NCI-H2196 (cell line): ENCODE results near the gene EYA4.

Source experiments
- DNase-seq: peaks from one replicate; lab custom pipeline; 2025; ENCODE audit not compliant: unreplicated experiment; lab: John Stamatoyannopoulos, UW

Gene EYA4

GRCh38 chr6:133348846-133349245 is 107.7 kb downstream of the EYA4 start:
- DNase-seq: no peak

- no peak for DNase-seq
Measured at GRCh38 chr6:133350928-133351327, 109.8 kb downstream of the EYA4 start.

- no peak for DNase-seq
Measured at GRCh38 chr6:133352046-133352445, 110.9 kb downstream of the EYA4 start.

DNA sequence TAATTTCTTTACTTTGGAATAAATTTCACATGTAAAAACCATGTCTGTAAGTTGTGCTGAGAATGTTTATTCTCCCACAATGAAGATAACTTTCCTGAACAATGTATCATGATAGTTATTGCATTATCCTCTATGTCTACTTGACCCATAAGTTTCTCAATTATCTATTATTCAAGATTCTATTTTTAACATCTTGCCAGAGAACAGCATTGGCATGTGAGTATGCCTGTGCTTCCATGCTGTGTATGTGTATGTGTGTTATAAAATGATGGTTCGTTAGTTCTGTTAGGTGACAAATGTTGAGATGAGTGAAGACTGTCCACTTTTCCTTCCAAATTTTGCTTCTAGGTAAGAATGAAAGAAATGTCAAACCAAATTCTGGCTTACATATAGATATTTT is 111.9 kb downstream of the EYA4 start:
- no peak for DNase-seq

DNA sequence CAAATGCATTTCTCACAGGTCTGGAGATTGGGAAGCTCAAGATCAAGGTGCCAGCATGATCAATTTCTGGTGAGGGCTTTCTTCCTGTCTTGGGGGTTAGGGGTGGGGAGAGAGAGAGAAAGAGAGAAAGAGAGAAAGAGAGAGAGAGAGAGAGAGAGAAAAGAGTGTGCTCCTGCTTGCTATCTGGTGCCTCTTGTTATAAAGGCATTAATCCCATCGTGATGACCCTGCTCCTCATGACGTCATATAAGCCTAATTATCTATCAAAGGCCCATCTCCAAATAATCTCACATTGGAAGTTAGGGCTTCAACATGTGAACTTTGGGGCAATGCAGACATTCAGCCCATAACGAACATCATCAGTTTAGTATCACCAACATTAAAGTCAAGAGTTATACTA is 114.8 kb downstream of the EYA4 start:
- DNase-seq: no peak

GRCh38 chr6:133358574-133359150 is 117.5 kb downstream of the EYA4 start:
- no peak for DNase-seq

DNA sequence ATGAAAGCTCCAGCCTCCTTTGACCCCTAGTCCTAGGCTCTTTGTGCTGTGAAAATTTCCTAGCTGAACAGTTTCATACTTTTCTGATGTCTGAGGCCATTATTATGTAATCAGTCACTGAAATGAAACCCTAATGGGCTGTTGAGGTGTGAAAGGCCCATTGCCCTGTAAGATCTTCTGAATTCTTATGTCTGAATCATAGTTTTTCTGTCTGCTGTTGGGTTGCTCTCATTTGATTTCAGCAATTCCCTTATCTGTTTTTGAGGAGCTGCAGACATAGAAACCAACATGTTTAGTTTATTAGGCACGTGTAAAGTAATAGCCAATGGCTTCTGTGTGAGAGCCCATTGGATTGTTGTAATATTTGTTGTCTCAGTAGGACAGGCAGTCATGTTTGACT is 118.1 kb downstream of the EYA4 start:
- DNase-seq: no peak

- DNase-seq: no peak
Measured at GRCh38 chr6:133359760-133360159, 118.6 kb downstream of the EYA4 start.

- DNase-seq: no peak
Measured at GRCh38 chr6:133360194-133360593, 119.0 kb downstream of the EYA4 start.

- no peak for DNase-seq
Measured at GRCh38 chr6:133362813-133363212, 121.7 kb downstream of the EYA4 start.

- peak; percentile 76 for DNase-seq
Measured at GRCh38 chr6:133368664-133369063, 127.5 kb downstream of the EYA4 start.

DNA sequence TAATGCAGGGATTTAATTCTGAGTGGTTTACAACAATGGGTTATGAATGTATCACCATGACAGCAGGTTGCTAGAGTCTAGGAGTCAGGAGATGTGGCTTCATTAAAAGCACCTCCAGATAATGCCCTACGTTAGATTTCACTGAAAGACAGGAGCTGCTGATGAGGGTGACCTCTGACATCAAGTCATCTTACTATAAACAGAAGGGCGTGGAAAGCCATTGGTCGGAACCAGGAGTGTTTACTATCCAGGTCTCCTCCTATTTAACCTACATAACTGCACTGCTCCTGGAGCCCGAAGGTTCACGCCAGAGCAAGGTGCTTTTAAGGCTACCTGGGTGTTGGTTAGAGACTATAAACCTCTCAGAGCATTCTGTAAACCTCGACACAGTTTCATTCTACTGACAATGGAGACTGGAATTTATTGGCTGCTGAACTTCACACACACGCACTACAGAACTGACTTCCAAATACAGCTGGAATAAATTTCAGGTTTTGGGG is 128.7 kb downstream of the EYA4 start:
- DNase-seq: peak; percentile 40

DNA sequence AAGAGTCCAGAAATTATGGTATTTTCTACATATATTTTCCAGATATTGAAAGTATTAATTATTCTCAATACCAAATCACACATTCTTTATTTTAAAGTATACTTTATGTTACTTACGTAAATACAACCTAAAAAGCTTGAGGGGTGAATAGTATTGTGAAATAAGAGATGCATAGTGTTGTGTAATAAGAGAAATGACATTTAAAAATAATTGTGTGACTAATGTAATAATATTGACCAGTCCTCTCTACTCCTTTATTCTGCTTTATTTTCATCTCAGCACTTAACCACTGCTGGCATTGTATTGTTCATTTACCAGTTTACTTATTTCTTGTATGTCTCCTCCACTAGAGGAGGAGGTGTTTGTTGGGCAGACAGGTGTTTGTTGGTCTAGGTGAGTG is 135.6 kb downstream of the EYA4 start:
- no peak for DNase-seq

- no peak for DNase-seq
Measured at GRCh38 chr6:133377219-133377618, 136.1 kb downstream of the EYA4 start.

DNA sequence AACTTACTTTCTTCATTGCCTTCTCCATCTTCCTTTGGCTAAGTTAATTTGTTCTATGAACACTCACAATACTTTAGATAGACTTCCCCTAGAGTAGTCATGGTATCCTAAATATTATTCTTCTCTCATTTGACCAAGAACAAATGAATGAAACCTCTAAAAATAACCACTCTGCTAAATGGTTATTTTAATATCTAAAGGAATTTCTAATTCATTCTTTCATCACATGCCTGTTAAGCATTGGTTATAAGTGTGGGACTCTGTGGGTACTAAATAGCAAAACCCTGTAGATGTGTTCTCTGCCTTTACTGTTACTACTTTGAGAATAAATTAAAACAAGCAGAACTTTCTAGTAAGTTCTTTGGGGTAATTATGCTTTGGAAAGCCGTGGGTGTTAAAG is 138.9 kb downstream of the EYA4 start:
- no peak for DNase-seq

DNA sequence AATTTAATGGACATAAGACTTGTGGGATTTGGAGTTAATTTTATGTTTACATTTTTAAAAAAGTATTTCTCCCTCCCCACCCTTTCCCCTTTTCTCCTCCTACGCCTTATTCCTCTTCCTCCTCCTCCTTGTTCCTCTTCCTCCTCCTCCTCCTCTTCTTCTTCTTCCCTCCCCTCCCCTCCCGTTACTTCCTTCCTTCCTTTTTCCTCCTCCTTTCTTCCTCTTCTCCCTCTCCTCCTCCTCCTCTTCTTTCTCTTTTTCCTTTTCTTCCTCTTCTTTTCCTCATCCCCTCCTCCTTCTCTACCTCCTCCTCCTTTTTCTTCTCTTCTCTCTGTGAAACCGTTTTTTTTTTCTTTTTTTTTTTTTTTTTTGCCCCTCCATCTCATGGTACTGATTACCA is 139.6 kb downstream of the EYA4 start:
- DNase-seq: no peak

GRCh38 chr6:133388731-133389130 is 147.6 kb downstream of the EYA4 start:
- no peak for DNase-seq

DNA sequence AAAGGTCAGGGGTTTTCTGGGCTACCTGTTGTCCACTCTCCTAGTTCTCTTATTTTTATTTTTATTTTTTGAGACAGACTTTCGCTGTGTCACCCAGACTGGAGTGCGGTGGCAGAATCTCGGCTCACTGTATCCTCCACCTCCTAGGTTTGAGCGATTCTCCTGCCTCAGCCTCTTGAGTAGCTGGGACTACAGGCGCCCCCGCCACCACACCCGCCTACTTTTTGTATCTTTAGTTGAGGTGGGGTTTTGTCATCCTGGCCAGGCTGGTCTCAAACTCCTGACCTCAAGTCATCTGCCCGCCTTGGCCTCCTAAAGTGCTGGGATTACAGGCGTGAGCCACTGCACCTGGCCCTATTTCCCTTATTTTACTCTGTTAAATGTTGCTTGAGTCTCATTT is 149.0 kb downstream of the EYA4 start:
- no peak for DNase-seq

DNA sequence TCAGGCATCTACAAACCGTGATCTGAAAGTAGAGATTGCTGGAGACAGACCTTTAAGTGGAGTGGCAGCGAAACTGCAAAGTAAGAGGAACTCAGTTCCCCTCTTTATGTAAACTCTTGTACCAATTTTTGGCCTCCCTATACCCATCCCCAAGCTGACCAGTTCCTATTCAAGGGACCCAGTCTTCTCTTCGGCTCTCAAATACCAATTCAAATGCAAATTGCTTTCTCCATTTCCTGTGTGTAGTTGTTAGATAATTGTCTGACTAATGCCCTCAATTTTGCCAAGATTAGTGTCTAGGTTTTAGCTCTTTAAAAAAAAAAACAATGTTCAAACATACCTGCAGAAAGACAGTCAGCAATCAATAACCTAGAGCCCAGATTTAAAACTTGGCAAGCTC is 150.9 kb downstream of the EYA4 start:
- no peak for DNase-seq

- DNase-seq: no peak
Measured at GRCh38 chr6:133392641-133393040, 151.5 kb downstream of the EYA4 start.

GRCh38 chr6:133393891-133394290 is 152.7 kb downstream of the EYA4 start:
- DNase-seq: peak; percentile 49

DNA sequence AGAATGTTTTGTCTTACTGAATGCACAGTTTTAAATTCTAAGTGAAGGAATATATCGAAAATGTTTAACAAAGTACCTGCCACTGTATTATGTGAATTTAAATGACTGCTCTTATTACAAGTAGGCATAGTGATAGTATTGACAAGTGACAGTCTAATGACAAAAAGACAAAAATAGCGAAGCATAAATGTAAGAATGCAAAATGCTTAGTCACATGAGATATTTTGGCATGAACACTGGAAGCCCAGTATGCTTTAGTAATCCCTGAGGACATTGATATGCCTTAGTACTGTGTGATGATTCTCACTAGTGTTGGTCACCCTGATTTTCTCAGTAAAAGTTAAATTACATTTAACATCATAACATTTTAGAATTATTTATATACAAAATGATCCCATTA is 153.5 kb downstream of the EYA4 start:
- DNase-seq: no peak

GRCh38 chr6:133396233-133396983 is 155.3 kb downstream of the EYA4 start:
- no peak for DNase-seq
